ENCODE results near the gene SYT1. TPM values are rescaled to one million over a fixed set of nuclear protein-coding genes. Genes with fewer than 3 reads are reported as not detected.
A peak's percentile ranks its signal among the peaks of the same experiment; 100 is the strongest.

SYT1 gene
- total RNA-seq, 1 donor from 2014 or later = 33.2 TPM

- H3K27ac ChIP-seq (ENCODE audit: low read depth, low read length) = no peak overlapping the region
- TF ChIP-seq CTCF (IDR thresholded peaks at IDR 0.05; ENCODE audit: insufficient read depth, low read depth, low read length) = no peak
- no peak for TF ChIP-seq EZH2 (IDR thresholded peaks at IDR 0.05; ENCODE audit: insufficient read depth, low read length)
- Mint-ChIP-seq H3K4me3 (ENCODE audit: unreplicated experiment) (no peak overlapping the region), H3K27ac (ENCODE audit: unreplicated experiment) (no peak overlapping the region), H3K9me3 (ENCODE audit: unreplicated experiment) (no peaks in the 10 kb centered on the region), H3K27me3 (ENCODE audit: low read depth, unreplicated experiment) (no peaks in the 10 kb centered on the region), H3K4me1 (ENCODE audit: low read depth, unreplicated experiment) (no peaks in the 10 kb centered on the region), H3K36me3 (ENCODE audit: low read depth, unreplicated experiment) (peaks cover 2% of the 10 kb centered on the region)
- no peaks in the 10 kb centered on the region for H3K9me3 ChIP-seq (ENCODE audit: insufficient read depth, low read depth, low read length)
- H3K36me3 ChIP-seq (ENCODE audit: insufficient read depth, low read length) = no peaks in the 10 kb centered on the region
- no peaks in the 10 kb centered on the region for H3K79me2 ChIP-seq (ENCODE audit: insufficient read depth, low read length)
- H3K9ac ChIP-seq (ENCODE audit: low read length) = no peak overlapping the region
- no peak overlapping the region for H3K4me2 ChIP-seq (ENCODE audit: low read length)
- no peak for FAIRE-seq
- no peaks in the 10 kb centered on the region for H3K27me3 ChIP-seq (ENCODE audit: insufficient read depth, low read length)
- no peaks in the 10 kb centered on the region for H4K20me1 ChIP-seq (ENCODE audit: insufficient read depth, low read length)
- DNase-seq (ENCODE audit: low read depth) = no peak
- H3K4me1 ChIP-seq (ENCODE audit: insufficient read depth, low read length) = no peaks in the 10 kb centered on the region
- no peak overlapping the region for H2AFZ ChIP-seq (ENCODE audit: low read depth, low read length)
- H3K4me3 ChIP-seq (ENCODE audit: insufficient read depth, low read depth, low read length) = no peak overlapping the region
These were observed 135.9 kb downstream of the SYT1 start for GRCh38 chr12:79000501-79000900.

- H3K4me3 ChIP-seq (ENCODE audit: insufficient read depth, low read depth, low read length) = no peak overlapping the region
- H4K20me1 ChIP-seq (ENCODE audit: insufficient read depth, low read length) = no peaks in the 10 kb centered on the region
- H3K9me3 Mint-ChIP-seq (ENCODE audit: unreplicated experiment) = no peaks in the 10 kb centered on the region
- no peak overlapping the region for H3K4me2 ChIP-seq (ENCODE audit: low read length)
- no peak overlapping the region for H3K4me3 Mint-ChIP-seq (ENCODE audit: unreplicated experiment)
- no peak for FAIRE-seq
- no peaks in the 10 kb centered on the region for H3K4me1 ChIP-seq (ENCODE audit: insufficient read depth, low read length)
- DNase-seq (ENCODE audit: low read depth) = no peak
- H3K4me1 Mint-ChIP-seq (ENCODE audit: low read depth, unreplicated experiment) = no peaks in the 10 kb centered on the region
- no peaks in the 10 kb centered on the region for H3K36me3 ChIP-seq (ENCODE audit: insufficient read depth, low read length)
- no peak overlapping the region for H3K27ac ChIP-seq (ENCODE audit: low read depth, low read length)
- no peaks in the 10 kb centered on the region for H3K79me2 ChIP-seq (ENCODE audit: insufficient read depth, low read length)
- H3K9me3 ChIP-seq (ENCODE audit: insufficient read depth, low read depth, low read length) = no peaks in the 10 kb centered on the region
- no peak overlapping the region for H3K9ac ChIP-seq (ENCODE audit: low read length)
- no peak for TF ChIP-seq EZH2 (IDR thresholded peaks at IDR 0.05; ENCODE audit: insufficient read depth, low read length)
- no peak for TF ChIP-seq CTCF (IDR thresholded peaks at IDR 0.05; ENCODE audit: insufficient read depth, low read depth, low read length)
- no peak overlapping the region for H2AFZ ChIP-seq (ENCODE audit: low read depth, low read length)
- H3K27me3 ChIP-seq (ENCODE audit: insufficient read depth, low read length) = no peaks in the 10 kb centered on the region
- H3K27me3 Mint-ChIP-seq (ENCODE audit: low read depth, unreplicated experiment) = no peaks in the 10 kb centered on the region
- peaks cover 2% of the 10 kb centered on the region for H3K36me3 Mint-ChIP-seq (ENCODE audit: low read depth, unreplicated experiment)
- no peak overlapping the region for H3K27ac Mint-ChIP-seq (ENCODE audit: unreplicated experiment)
These were observed 136.8 kb downstream of the SYT1 start for GRCh38 chr12:79001404-79001803.

DNA sequence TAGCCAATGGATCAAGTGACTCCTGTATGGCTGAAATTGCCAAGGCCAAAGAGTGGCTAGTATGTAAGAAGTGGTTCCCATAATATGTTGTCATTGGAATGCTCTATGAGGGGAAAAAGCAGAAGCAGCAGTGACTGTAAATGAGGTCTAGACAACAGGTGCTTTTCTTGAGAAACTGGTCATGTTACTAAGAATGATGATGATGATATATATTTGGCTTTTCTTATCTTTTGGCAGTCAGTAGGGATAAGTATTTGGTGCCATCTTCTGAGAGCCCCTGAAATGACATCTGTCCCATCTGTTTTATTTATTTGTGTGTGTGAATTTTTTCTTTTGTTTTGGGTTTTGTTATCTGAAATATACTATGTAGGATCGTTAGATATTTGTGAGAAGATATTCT lies 141.7 kb downstream of the SYT1 start:
- Histone ChIP-seq H4K20me1 (ENCODE audit: insufficient read depth, low read length) (no peaks in the 10 kb centered on the region), H3K27me3 (ENCODE audit: insufficient read depth, low read length) (no peaks in the 10 kb centered on the region), H3K79me2 (ENCODE audit: insufficient read depth, low read length) (no peaks in the 10 kb centered on the region), H3K9me3 (ENCODE audit: insufficient read depth, low read depth, low read length) (no peaks in the 10 kb centered on the region), H3K4me1 (ENCODE audit: insufficient read depth, low read length) (no peaks in the 10 kb centered on the region), H3K27ac (ENCODE audit: low read depth, low read length) (no peak overlapping the region), H3K4me2 (ENCODE audit: low read length) (no peak overlapping the region), H3K4me3 (ENCODE audit: insufficient read depth, low read depth, low read length) (no peak overlapping the region), H2AFZ (ENCODE audit: low read depth, low read length) (no peak overlapping the region), H3K9ac (ENCODE audit: low read length) (no peak overlapping the region), H3K36me3 (ENCODE audit: insufficient read depth, low read length) (no peaks in the 10 kb centered on the region)
- TF ChIP-seq CTCF (IDR thresholded peaks at IDR 0.05; ENCODE audit: insufficient read depth, low read depth, low read length) = no peak
- TF ChIP-seq EZH2 (IDR thresholded peaks at IDR 0.05; ENCODE audit: insufficient read depth, low read length) = no peak
- H3K27me3 Mint-ChIP-seq (ENCODE audit: low read depth, unreplicated experiment) = no peaks in the 10 kb centered on the region
- peaks cover 3% of the 10 kb centered on the region for H3K9me3 Mint-ChIP-seq (ENCODE audit: unreplicated experiment)
- no peaks in the 10 kb centered on the region for H3K4me1 Mint-ChIP-seq (ENCODE audit: low read depth, unreplicated experiment)
- no peak overlapping the region for H3K4me3 Mint-ChIP-seq (ENCODE audit: unreplicated experiment)
- peaks cover 2% of the 10 kb centered on the region for H3K36me3 Mint-ChIP-seq (ENCODE audit: low read depth, unreplicated experiment)
- DNase-seq (ENCODE audit: low read depth) = peak; percentile 52
- no peak overlapping the region for H3K27ac Mint-ChIP-seq (ENCODE audit: unreplicated experiment)
- no peak for FAIRE-seq

All from astrocyte (in vitro differentiated cells and primary cell).